Cardiac muscle cell (in vitro differentiated cells and primary cell): ENCODE data around the gene MRM2. TPM values are rescaled to one million over a fixed set of nuclear protein-coding genes. Genes with fewer than 3 reads are reported as not detected.

Experiments used
- DNase-seq, 2 donors: peaks; one replicate each; pipeline versions ENCODE4 v3.0.0 to v3.0.0-alpha.2; 2010 to 2017; ENCODE audit warnings: low read depth in 1 of 2, low spot score in 1 of 2
- H3K27ac ChIP-seq: fragments of 200-600 bp; sonication (generic); 2 replicates; pipeline ENCODE4 v1.5.1; 2016
- H3K27me3 ChIP-seq: fragments of 200-600 bp; sonication (generic); 2 replicates; pipeline ENCODE4 v1.6.0; 2016; ENCODE audit warnings: control low read depth
- H3K36me3 ChIP-seq: fragments of 200-600 bp; sonication (generic); 2 replicates; pipeline ENCODE4 v1.5.1; 2016; ENCODE audit warnings: control low read depth
- H3K4me1 ChIP-seq: fragments of 200-600 bp; sonication (generic); 2 replicates; pipeline ENCODE4 v1.8.1; 2017; ENCODE audit warnings: low read depth, mild to moderate bottlenecking, mixed run types
- H3K4me3 ChIP-seq: fragments of 200-600 bp; sonication (generic); 2 replicates; pipeline ENCODE4 v1.5.1; 2016; ENCODE audit warnings: mild to moderate bottlenecking
- H3K9me3 ChIP-seq: fragments of 200-600 bp; sonication (generic); 2 replicates; pipeline ENCODE4 v1.5.1; 2017; ENCODE audit warnings: low read depth, mild to moderate bottlenecking, control low read depth
- CTCF ChIP-seq: IDR thresholded peaks from 2 replicates; pipeline ENCODE4 v1.5.1; 2012; ENCODE audit warnings: low read depth, mild to moderate bottlenecking, low read length
- polyA plus RNA-seq: library from polyadenylated mRNA; unstranded; fragments of >200 nt; fragmentation: Nextera tagmentation; extraction: Ambion mirVana; gene quantifications from 2 replicates; pipeline ENCODE4 v1.2.1, GENCODE V29; 2016
- total RNA-seq: library from RNA; depleted of rRNA; stranded (reverse); fragments of >200 nt; gene quantifications from 2 replicates; pipeline ENCODE4 v1.2.3, GENCODE V29; 2016

The MRM2 gene
- total and polyA plus RNA-seq, 2 experiments from 2014 or later = 24.2 to 53.5 TPM

GRCh38 chr7:2209961-2210323 is 32.1 kb downstream of the MRM2 start:
- H3K4me1 ChIP-seq = peaks cover 21% of the 10 kb centered on the region
- no peak for TF ChIP-seq CTCF
- peaks cover 3% of the 10 kb centered on the region for H3K36me3 ChIP-seq
- no peak overlapping the region for H3K27ac ChIP-seq
- no peaks in the 10 kb centered on the region for H3K9me3 ChIP-seq
- no peak overlapping the region for H3K4me3 ChIP-seq
- no peak for DNase-seq
- H3K27me3 ChIP-seq = no peaks in the 10 kb centered on the region

GRCh38 chr7:2209146-2209960 is 32.7 kb downstream of the MRM2 start:
- Histone ChIP-seq H3K4me1 (peaks cover 25% of the 10 kb centered on the region), H3K27me3 (no peaks in the 10 kb centered on the region), H3K27ac (no peak overlapping the region), H3K36me3 (peaks cover 3% of the 10 kb centered on the region), H3K4me3 (no peak overlapping the region), H3K9me3 (no peaks in the 10 kb centered on the region)
- DNase-seq = peak; percentile 83 to 87
- TF ChIP-seq CTCF = peak; percentile 87

DNA sequence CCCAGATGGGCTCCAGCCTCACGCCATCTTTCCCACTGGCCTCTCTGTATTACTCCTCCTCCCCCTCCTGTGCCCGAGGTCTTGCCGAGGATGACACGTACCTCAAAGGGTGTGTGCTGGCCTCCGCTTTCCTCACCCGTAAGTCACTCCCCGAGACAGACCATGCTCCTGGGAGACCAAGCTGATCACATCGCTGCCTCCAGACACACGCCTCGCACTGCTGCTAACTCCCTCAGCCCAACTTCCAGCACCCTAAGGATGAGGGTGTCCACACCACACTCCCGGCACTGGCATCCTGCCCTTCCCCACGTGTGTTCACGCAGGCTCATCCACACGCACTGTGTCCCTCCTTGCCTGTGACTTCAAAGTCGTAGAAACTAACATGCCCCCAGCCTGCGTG is 33.3 kb downstream of the MRM2 start:
- H3K36me3 ChIP-seq = peaks cover 3% of the 10 kb centered on the region
- H3K27me3 ChIP-seq = no peaks in the 10 kb centered on the region
- DNase-seq = no peak
- H3K27ac ChIP-seq = no peak overlapping the region
- TF ChIP-seq CTCF = no peak
- H3K4me1 ChIP-seq = peaks cover 31% of the 10 kb centered on the region
- H3K4me3 ChIP-seq = no peak overlapping the region
- H3K9me3 ChIP-seq = no peaks in the 10 kb centered on the region

- peak overlapping the region; percentile 85 for H3K27ac ChIP-seq
- no peak for TF ChIP-seq CTCF
- no peaks in the 10 kb centered on the region for H3K36me3 ChIP-seq
Measured at GRCh38 chr7:2205036-2205780, 36.8 kb downstream of the MRM2 start.

DNA sequence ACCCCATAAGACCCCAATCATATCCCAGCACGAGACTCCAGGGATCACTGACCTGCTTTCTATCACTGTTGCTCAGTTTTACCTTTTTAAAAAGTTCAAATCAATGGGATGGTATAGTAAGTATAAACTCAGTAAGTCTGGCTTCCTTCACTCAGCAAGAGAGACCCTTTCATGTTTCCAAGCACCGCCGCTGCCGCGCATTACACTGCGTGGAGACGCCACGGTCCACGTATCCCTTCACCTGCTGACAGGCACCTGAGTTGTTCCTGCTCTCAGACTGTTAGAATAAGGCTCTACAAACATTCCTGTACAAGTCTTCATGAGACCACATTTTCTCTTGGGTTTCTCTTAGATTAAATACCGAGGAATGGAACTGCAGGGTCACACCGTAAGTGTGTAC is 37.6 kb downstream of the MRM2 start:
- H3K4me3 ChIP-seq = no peak overlapping the region
- no peaks in the 10 kb centered on the region for H3K9me3 ChIP-seq
- TF ChIP-seq CTCF = no peak
- peak overlapping the region; percentile 85 for H3K27ac ChIP-seq
- no peak for DNase-seq
- no peaks in the 10 kb centered on the region for H3K36me3 ChIP-seq
- peaks cover 61% of the 10 kb centered on the region for H3K4me1 ChIP-seq
- no peaks in the 10 kb centered on the region for H3K27me3 ChIP-seq

More at GRCh38 chr7:2205036-2205780, 36.8 kb downstream of the MRM2 start:
- no peaks in the 10 kb centered on the region for H3K9me3 ChIP-seq
- peak in 1 of 2 donors; percentile 25 for DNase-seq
- H3K4me3 ChIP-seq = no peak overlapping the region
- H3K27me3 ChIP-seq = no peaks in the 10 kb centered on the region
- H3K4me1 ChIP-seq = peaks cover 61% of the 10 kb centered on the region
